H1 (cell line): Measurements from ENCODE around the gene CLDN12. TPM values are rescaled to one million over a fixed set of nuclear protein-coding genes. Genes with fewer than 3 reads are reported as not detected.

ENCODE experiments used
- EP300 ChIP-seq, 2 experiments: IDR thresholded peaks; 1 replicate in 1 of 2; 2 replicates in 1 of 2; pipeline ENCODE4 v1.6.1; 2011 to 2012; ENCODE audit warnings: low read depth in 2 of 2, low read length in 2 of 2, mild to moderate bottlenecking in 2 of 2, borderline replicate concordance in 1 of 2, inconsistent platforms in 1 of 2, moderate library complexity in 1 of 2
- KDM1A ChIP-seq: fragments of 200-600, 300-600 bp; sonication (generic); IDR thresholded peaks from 2 replicates; pipeline ENCODE4 v1.7.1; 2016; ENCODE audit warnings: mild to moderate bottlenecking, low read length, borderline replicate concordance
- RAD21 ChIP-seq, 2 experiments: IDR thresholded peaks in 1 of 2; conservative IDR thresholded peaks in 1 of 2; 2 replicates each; pipeline ENCODE4 v1.6.1; 2011; ENCODE audit warnings: low read depth in 2 of 2, low read length in 2 of 2, improper control_type of control experiment in 1 of 2, inconsistent platforms in 1 of 2, mild to moderate bottlenecking in 1 of 2, moderate library complexity in 1 of 2
- polyA plus RNA-seq, 7 experiments: library from polyadenylated mRNA; depleted of rRNA in 3 of 7; stranded (reverse) in 5 of 7; unstranded in 2 of 7; fragments of >200 nt in 5 of 7; fragments of 200-250 nt in 2 of 7; gene quantifications; 1 replicate in 5 of 7; 2 replicates in 1 of 7; 4 replicates in 1 of 7; pipeline versions ENCODE4 v1.2.1 to v1.2.3, GENCODE V29; 2011 to 2013; ENCODE audit warnings: missing spikeins in 2 of 7, mixed read lengths in 2 of 7
- total RNA-seq: library from RNA; stranded (reverse); fragmentation: NEBNext Ultra II Directional; extraction: Animal tissue kit (Norgen Biotek cat#: 25700); gene quantifications from 2 replicates; pipeline ENCODE4 v1.2.1, GENCODE V29; 2021

CLDN12 gene
- total and polyA plus RNA-seq, 2 of the 8 experiments (the other 6 are each of a cell fraction or from before 2014, with no cell fraction given), result 49.2 to 127 TPM

DNA sequence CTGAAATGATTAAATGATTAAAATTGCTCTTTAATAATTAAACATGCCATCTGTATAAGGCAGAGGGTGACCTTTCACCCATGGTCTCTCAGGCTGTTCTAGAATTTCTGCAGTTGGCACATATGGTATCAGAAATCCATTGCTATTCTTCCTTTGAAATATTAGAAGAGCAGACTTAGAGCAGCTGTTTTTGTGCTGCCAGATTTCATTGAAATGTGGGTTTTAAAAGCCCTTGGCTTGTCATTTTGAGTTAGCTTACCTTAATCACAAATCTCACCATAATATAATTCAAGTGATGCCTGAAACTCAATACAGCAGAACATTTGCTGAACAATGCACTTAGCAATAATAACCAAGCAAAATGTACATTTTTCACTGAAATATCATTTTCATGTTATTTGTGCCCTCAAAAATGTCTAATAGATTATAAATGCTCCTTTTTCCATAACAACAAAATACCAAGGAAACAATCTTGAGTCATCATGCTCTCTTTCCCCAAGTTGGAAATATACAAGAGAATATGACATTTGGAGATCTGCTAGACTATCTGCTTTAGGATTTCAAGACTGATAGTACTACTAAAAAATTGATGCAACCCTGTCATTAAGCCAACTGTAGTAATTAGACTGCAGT, 50.1 kb downstream of the CLDN12 start (continued):
- no peak for TF ChIP-seq EP300 (IDR thresholded peaks at IDR 0.05; ENCODE audit: borderline replicate concordance in 1 of 2, low read depth in 2 of 2, low read length in 2 of 2)
- no peak for TF ChIP-seq KDM1A
- TF ChIP-seq RAD21 (IDR thresholded peaks at IDR 0.05 in 1 of 2, conservative IDR thresholded peaks at IDR 0.05 in 1 of 2; ENCODE audit: low read depth in 2 of 2, low read length in 2 of 2), result no peak
